Mammary epithelial cell (primary cell): ENCODE data around the gene ARID3A.

Source experiments
- EZH2 ChIP-seq: IDR thresholded peaks from 2 replicates; pipeline ENCODE4 v1.6.1; 2012; ENCODE audit warnings: low read length, inconsistent platforms, borderline replicate concordance
- TF ChIP-seq, protein P1 (sequence below), 2 donors: IDR thresholded peaks in 1 of 2; conservative IDR thresholded peaks in 1 of 2; 2 replicates each; pipeline ENCODE4 v1.5.1; 2011 to 2012; ENCODE audit warnings: inconsistent platforms in 2 of 2, low read length in 2 of 2, mild to moderate bottlenecking in 2 of 2, control low read depth in 1 of 2, low read depth in 1 of 2; ENCODE audit not compliant: insufficient read depth in 1 of 2; ENCODE audit errors: extremely low read depth in 1 of 2

- TF ChIP-seq, protein P1, sequence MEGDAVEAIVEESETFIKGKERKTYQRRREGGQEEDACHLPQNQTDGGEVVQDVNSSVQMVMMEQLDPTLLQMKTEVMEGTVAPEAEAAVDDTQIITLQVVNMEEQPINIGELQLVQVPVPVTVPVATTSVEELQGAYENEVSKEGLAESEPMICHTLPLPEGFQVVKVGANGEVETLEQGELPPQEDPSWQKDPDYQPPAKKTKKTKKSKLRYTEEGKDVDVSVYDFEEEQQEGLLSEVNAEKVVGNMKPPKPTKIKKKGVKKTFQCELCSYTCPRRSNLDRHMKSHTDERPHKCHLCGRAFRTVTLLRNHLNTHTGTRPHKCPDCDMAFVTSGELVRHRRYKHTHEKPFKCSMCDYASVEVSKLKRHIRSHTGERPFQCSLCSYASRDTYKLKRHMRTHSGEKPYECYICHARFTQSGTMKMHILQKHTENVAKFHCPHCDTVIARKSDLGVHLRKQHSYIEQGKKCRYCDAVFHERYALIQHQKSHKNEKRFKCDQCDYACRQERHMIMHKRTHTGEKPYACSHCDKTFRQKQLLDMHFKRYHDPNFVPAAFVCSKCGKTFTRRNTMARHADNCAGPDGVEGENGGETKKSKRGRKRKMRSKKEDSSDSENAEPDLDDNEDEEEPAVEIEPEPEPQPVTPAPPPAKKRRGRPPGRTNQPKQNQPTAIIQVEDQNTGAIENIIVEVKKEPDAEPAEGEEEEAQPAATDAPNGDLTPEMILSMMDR (conservative IDR thresholded peaks at IDR 0.05 in 1 of 2, IDR thresholded peaks at IDR 0.05 in 1 of 2; ENCODE audit: extremely low read depth in 1 of 2, insufficient read depth in 1 of 2, low read depth in 1 of 2, low read length in 2 of 2) = no peak
- TF ChIP-seq EZH2 = no peak
Measured at GRCh38 chr19:939439-939838, 13.6 kb downstream of the ARID3A start.
